OCI-M2 (cell line): ENCODE results near the gene SUCLG2.

ENCODE experiments used
- DNase-seq: peaks from one replicate; lab custom pipeline; 2025; ENCODE audit not compliant: unreplicated experiment; lab: John Stamatoyannopoulos, UW

The SUCLG2 gene

DNA sequence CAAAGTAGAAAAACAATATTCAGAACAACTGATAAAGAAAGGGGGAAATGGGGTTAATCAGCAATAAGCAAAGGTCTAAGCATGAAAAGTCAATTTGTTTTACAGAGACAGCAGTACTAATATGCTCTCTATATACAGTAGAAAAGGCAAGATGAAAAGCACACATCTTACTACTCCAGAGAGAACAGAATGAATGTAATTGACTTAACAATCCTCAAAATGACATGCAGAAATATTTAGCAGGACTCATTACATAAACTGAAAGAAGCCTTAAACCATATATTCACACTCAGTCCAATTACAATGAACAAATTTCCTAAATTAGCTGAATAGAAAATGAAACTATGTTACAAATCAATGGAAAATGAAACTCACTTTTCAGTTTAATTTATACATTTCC is 319.8 kb downstream of the SUCLG2 start:
- no peak for DNase-seq

DNA sequence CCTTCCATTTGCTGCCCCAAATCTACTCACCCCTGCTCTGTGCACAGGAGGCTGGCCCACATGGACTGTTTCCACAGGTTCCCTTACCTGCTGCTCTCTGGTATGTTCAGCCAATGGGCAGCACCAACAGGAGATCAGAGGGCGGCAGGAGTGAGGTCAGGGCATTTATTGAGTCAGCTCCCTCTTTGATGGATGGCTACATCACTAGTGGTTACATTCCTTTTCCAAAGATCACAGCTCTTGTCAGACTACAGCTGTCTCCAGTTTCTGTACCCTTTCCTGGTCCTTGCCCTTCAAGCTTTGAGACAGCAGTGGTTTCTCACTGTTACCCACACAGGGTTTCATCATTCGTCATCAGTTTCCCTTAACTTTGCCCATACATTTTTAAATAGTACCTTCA is 325.1 kb downstream of the SUCLG2 start:
- no peak for DNase-seq

DNA sequence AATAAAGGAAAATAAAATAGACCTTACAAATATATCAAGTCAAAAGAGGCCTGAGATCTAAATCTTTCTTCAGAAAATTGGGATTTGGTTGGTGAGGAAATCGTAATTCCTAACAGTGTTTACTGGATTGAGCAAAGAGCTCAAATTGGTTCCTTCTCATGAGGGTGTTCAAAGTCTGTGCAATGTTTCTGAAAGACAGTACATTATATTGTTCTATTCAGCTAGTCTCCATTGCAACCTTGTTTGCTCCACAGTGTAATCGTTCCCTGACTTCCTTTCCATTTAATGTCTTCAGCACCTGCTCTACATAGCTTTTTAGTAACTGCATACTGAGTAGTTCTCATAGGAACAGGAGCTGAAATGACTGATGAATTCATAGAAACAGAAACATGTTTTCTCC is 326.8 kb downstream of the SUCLG2 start:
- DNase-seq: no peak

DNA sequence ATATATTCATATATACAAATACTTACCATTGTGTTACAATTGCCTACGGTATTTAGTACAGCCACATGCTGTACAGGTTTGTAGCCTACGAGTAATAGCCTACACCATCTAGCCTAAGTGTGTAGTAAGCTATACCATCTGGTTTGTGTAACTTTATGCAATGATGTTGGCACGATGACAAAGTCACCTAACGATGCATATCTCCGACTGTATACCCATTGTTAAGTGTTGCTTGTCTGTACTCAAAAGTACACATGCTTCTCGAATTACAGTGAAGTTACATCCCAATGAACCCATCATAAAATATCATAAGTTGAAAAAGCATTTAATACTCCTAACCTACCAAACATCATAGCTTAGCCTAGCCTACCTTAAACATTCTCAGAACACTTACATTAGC is 329.2 kb downstream of the SUCLG2 start:
- DNase-seq: no peak
